Panc1 (cell line): ENCODE data around the gene CEP131. TPM values are rescaled to one million over a fixed set of nuclear protein-coding genes. Genes with fewer than 3 reads are reported as not detected.

ENCODE experiments used
- ATAC-seq: fragments of 200-7000 bp; cut with Tn5 transposase; 2 replicates; pipeline ENCODE4 v1.9.1; 2020; ENCODE audit warnings: mild to moderate bottlenecking, moderate library complexity
- BruUV-seq: library from RNA; stranded (reverse); fragments of 400-500 nt; replicated peaks from 2 replicates; lab custom pipeline; 2021; lab: Mats Ljungman, UMichigan
- CTCF ChIA-PET: fragments of 300-600 bp; sonication (Branson Sonifier 250); formaldehyde crosslinking; loops from one replicate; lab custom pipeline; 2022; ENCODE audit warnings: antibody characterized with exemption; lab: Charles Lee
- POLR2A ChIA-PET: fragments of 300-600 bp; sonication (Branson Sonifier 250); formaldehyde crosslinking; loops from one replicate; lab custom pipeline; 2022; ENCODE audit warnings: antibody characterized with exemption; lab: Charles Lee
- DNase-seq: peaks from one replicate; pipeline ENCODE4 v3.0.0-alpha.2; 2010; ENCODE audit warnings: low read depth, low spot score
- H3K27ac ChIP-seq: 2 replicates; pipeline ENCODE4 v1.5.1; 2011; ENCODE audit warnings: mild to moderate bottlenecking, low read length, inconsistent platforms
- H3K27me3 ChIP-seq: fragments of 200-500 bp; sonication (Bioruptor generic); 2 replicates; pipeline ENCODE4 v1.6.0; 2014; ENCODE audit warnings: low read length, inconsistent platforms; ENCODE audit not compliant: control insufficient read depth, insufficient read depth
- H3K36me3 ChIP-seq: fragments of 200-500 bp; sonication (Bioruptor generic); 2 replicates; pipeline ENCODE4 v1.5.1; 2014; ENCODE audit warnings: inconsistent platforms, mild to moderate bottlenecking, low read length, moderate library complexity; ENCODE audit not compliant: control insufficient read depth, insufficient read depth
- H3K4me1 ChIP-seq: 2 replicates; pipeline ENCODE4 v1.5.1; 2011; ENCODE audit warnings: inconsistent platforms, mild to moderate bottlenecking, low read length, moderate library complexity; ENCODE audit not compliant: control insufficient read depth, insufficient read depth
- H3K4me3 ChIP-seq, 2 experiments: 2 replicates each; pipeline ENCODE4 v1.5.1; 2011 to 2012; ENCODE audit warnings: low read depth in 2 of 2, low read length in 2 of 2, mild to moderate bottlenecking in 2 of 2, inconsistent platforms in 1 of 2, moderate library complexity in 1 of 2
- H3K9me3 ChIP-seq: fragments of 200-500 bp; sonication (Bioruptor generic); 2 replicates; pipeline ENCODE4 v1.5.1; 2014; ENCODE audit warnings: low read depth, mild to moderate bottlenecking, inconsistent platforms, low read length, moderate library complexity; ENCODE audit not compliant: control insufficient read depth, insufficient read depth
- CTCF ChIP-seq: fragments of 450-650 bp; IDR thresholded peaks from 2 replicates; pipeline ENCODE4 v1.5.1; 2017; ENCODE audit warnings: mild to moderate bottlenecking
- POLR2AphosphoS5 ChIP-seq: IDR thresholded peaks from 2 replicates; pipeline ENCODE4 v1.6.1; 2012; ENCODE audit warnings: mild to moderate bottlenecking, low read depth, low read length, moderate library complexity
- REST ChIP-seq, 2 experiments: IDR thresholded peaks; 2 replicates each; pipeline ENCODE4 v1.6.1; 2011 to 2012; ENCODE audit warnings: low read depth in 2 of 2, control low read depth in 1 of 2, low read length in 1 of 2, mild to moderate bottlenecking in 1 of 2, moderate library complexity in 1 of 2; ENCODE audit not compliant: insufficient read depth in 1 of 2
- SIN3A ChIP-seq: IDR thresholded peaks from 2 replicates; pipeline ENCODE4 v1.6.1; 2012; ENCODE audit warnings: low read depth, mild to moderate bottlenecking, low read length, moderate library complexity, borderline replicate concordance; ENCODE audit not compliant: insufficient read depth
- TCF7L2 ChIP-seq: IDR thresholded peaks from 2 replicates; pipeline ENCODE4 v1.6.1; 2011; ENCODE audit warnings: mild to moderate bottlenecking, low read depth, low read length, inconsistent platforms
- in situ Hi-C: cut with HindIII; loops from 2 replicates; pipeline ENCODE4 v1.10.0; 2016; ENCODE audit warnings: low sequenced_read_pairs, low pct_unique_long_range_greater_than_20kb
- intact Hi-C: fragments of 100-400 bp; cut with micrococcal nuclease; formaldehyde crosslinking; loops from one replicate; pipeline ENCODE4 v1.10.0; 2022; ENCODE audit not compliant: unreplicated experiment
- total RNA-seq: library from RNA; stranded (reverse); gene quantifications from one replicate; pipeline ENCODE4 v1.2.1, GENCODE V29; 2021; ENCODE audit not compliant: unreplicated experiment

CEP131 gene
- total RNA-seq, 1 experiment from 2014 or later: 26.0 TPM

- no peaks in the 10 kb centered on the region for H3K27me3 ChIP-seq
- no peaks in the 10 kb centered on the region for H3K9me3 ChIP-seq
- intact Hi-C loops: no loop called here
- ATAC-seq (0 out of 2 replicates have a peak, but pooled peaks have one; percentile 3), DNase-seq (no peak)
- in situ Hi-C loops: no loop called here
- peaks cover 34% of the 10 kb centered on the region for H3K4me1 ChIP-seq
- H3K36me3 ChIP-seq: no peaks in the 10 kb centered on the region; the same call in 1 of the 2 replicates
- H3K27ac ChIP-seq: peak overlapping the region; percentile 48; the same call in 1 of the 2 replicates
- TF ChIP-seq POLR2AphosphoS5 (no peak), TCF7L2 (no peak), REST (IDR thresholded peaks at IDR 0.05; ENCODE audit: insufficient read depth in 1 of 2, low read depth in 2 of 2, low read length in 1 of 2) (no peak), SIN3A (no peak), CTCF (no peak)
- POLR2A ChIA-PET: interaction anchor here (0.6 kb wide), 1 partner anchor 50 kb away, joined by 3 read pairs; the partner anchor contains the start of gene SLC38A10
- no peak overlapping the region for H3K4me3 ChIP-seq
- no TSS peak for BruUV-seq
- CTCF ChIA-PET: interaction anchor here (0.6 kb wide), 1 partner anchor 66 kb away, joined by 3 read pairs; no protein-coding TSS in a partner anchor
These were observed 22.4 kb upstream of the CEP131 start for GRCh38 chr17:81245024-81245664.

GRCh38 chr17:81244358-81245023 is 21.7 kb upstream of the CEP131 start:
- POLR2A ChIA-PET: no interaction called here
- ATAC-seq: no peak

More at GRCh38 chr17:81244358-81245023, 21.7 kb upstream of the CEP131 start:
- no peak for DNase-seq
- no TSS peak for BruUV-seq
- H3K9me3 ChIP-seq: no peaks in the 10 kb centered on the region
- no peak overlapping the region for H3K4me3 ChIP-seq
- TF ChIP-seq TCF7L2 (no peak), POLR2AphosphoS5 (peak; percentile 51; the same call in 1 of the 2 replicates)
- intact Hi-C loops: no loop called here
- H3K36me3 ChIP-seq: peaks cover 4% of the 10 kb centered on the region; the same call in 1 of the 2 replicates
- peak overlapping the region; percentile 48; the same call in 1 of the 2 replicates for H3K27ac ChIP-seq
- H3K27me3 ChIP-seq: no peaks in the 10 kb centered on the region
- CTCF ChIA-PET: interaction anchor here (0.6 kb wide), 1 partner anchor 65 kb away, joined by 3 read pairs; no protein-coding TSS in a partner anchor
- peaks cover 36% of the 10 kb centered on the region for H3K4me1 ChIP-seq
- in situ Hi-C loops: no loop called here
